Pericardium fibroblast (primary cell): ENCODE measurements around the gene LYPLAL1. TPM values are rescaled to one million over a fixed set of nuclear protein-coding genes. Genes with fewer than 3 reads are reported as not detected.

Experiments
- total RNA-seq: library from RNA; depleted of rRNA; stranded (reverse); fragments of >200 nt; gene quantifications from 2 replicates; pipeline ENCODE4 v1.2.3, GENCODE V29; 2015

LYPLAL1 gene
- total RNA-seq: 17.4 and 19.2 TPM in 2 replicates

DNA sequence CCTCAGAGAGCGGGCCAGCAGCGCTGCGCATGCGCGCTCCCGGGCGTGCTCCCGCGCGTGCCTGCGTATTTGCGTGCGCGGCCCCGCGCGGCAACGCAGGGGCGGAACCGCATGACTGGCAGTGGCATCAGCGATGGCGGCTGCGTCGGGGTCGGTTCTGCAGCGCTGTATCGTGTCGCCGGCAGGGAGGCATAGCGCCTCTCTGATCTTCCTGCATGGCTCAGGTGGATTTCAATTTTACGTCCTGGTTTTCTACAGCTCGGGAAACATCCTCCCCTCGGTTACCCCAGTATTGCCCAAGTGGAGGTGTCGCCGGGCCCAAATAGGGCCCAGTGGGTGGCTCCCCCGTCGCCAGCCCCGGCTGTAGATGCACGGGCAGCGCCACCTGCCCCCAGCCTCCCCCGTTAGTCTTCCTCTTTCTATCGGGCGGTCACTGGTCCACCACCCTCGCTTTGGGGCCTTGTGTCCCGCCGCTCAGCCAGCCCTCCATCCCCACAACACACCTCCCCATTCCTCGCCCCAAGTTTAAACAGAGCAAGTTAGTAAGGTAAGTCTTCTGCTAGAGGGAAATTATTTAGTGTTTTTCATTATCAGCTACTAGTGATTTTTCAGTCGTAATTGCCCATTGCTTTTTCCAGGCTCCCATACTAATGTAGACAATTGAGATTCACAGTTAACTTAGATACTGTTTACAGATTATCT lies at the start of gene LYPLAL1:
LYPLAL1 (plus strand) TSS at position 121 of the 702 bp plus-strand sequence; CDS start at position 134, 13 bp downstream.

